GM21576 (cell line): ENCODE results near the gene FARP1.

Experiments
- ATAC-seq: cut with Tn5 transposase; IDR thresholded peaks from one replicate; pipeline ENCODE4 v1.9.1; 2021; ENCODE audit warnings: mild to moderate bottlenecking, moderate library complexity; ENCODE audit not compliant: unreplicated experiment

Gene FARP1

DNA sequence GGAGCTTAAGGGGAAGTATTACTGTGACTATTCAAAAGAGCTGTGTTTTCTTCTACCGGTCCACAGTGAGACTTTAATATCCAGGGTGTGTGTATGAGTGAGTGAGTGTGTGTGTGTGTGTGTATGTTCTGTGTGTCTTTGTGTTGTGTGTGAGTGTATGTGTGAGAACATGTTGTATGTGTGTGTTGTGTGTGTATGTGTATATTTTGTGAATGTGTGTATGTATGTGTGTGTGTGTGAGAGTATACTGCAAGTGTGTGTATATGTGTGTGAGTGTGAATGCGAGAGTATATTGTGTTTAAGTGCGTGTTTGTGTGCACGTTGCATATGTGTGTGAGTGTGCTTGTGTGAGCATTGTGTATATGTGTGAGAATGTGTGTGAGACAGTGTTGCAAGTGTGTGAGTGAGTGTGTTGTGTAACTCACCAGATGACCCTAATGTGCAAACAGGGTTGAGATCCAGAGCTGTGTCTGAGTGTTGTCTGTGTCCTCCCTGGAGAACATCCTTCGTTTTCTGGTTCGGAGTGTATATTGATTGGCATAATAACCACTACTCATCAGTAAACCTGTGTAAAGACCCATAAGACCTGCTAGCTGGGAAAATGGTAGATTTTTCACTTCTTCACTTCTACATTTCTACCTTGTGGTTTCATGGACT lies 135.3 kb downstream of the FARP1 start:
- ATAC-seq: no peak

DNA sequence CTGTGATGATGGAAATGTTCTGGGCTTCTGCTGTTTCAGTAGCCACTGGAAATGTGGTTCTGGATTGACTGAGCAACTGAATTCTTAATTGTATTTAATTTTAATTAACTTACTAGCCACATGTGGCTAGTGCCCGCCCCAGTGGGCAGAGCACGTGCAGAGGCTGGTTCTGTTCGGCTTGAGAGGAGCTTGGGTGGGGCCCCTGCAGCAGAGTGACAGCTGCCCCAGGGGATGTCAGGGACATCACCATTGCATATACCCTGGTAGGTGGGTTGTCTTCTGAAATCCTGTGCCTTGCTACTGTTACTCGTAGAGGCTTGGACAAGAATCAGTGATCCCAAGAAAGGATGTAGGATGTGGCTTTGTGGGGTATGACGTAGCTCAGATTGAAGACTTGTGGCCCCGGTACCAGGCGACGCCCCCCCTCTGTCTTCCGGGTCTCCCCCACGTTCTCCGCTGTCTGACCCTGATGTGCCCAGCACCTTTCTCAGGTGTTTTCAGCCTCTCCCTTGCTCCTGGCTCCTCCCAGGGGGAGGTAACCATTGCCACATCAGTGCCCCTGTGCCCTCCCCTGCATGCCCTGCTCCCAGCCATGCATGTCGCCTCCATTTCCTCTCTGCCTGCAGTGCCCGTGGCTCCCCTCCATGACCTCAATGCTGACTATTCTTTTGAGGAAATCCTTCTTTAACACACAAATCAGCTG lies 136.7 kb downstream of the FARP1 start:
- no peak for ATAC-seq

- ATAC-seq: no peak
Observed at GRCh38 chr13:98280176-98280510, 137.2 kb downstream of the FARP1 start.

GRCh38 chr13:98284679-98285078 lies 141.8 kb downstream of the FARP1 start:
- no peak for ATAC-seq

DNA sequence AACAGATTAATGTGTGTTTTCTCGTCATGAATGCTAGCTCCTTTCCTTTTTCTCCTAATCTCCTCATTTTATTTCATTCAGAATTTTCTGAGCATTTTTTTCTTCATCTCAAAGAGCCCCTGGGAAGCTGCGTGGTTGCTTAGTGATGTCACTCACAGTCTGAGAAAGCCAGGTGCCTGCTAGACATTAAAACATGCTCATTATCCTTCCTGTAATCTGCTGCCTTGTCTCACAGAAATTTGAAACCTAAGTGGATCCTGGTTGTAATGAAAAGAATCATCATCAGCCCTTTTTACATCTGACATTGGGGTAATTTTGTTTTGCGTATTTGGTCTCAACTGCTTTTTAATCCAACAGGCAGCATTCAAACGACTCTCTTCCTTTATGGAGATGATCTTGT lies 142.4 kb downstream of the FARP1 start:
- no peak for ATAC-seq

GRCh38 chr13:98285852-98286594 lies 143.1 kb downstream of the FARP1 start:
- ATAC-seq: no peak

DNA sequence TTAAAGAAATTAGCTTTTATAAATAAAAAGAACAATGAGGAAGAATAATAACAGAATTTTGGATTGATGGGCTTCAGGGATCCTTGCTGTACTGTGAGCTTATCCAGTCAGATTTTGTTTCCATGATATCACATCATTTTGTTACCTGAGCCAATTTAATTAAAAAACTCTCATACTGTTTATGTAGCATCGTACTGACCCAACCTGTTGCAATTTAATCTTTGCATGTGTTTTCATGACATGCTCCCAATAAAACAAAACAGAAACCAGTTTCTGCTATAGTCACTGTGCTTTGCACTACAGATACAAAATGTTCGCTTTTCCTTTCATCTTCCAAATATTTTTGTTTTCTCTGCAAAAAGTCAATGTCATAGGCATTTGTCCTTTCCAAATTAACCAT lies 143.9 kb downstream of the FARP1 start:
- no peak for ATAC-seq

GRCh38 chr13:98288211-98288610 lies 145.3 kb downstream of the FARP1 start:
- no peak for ATAC-seq

GRCh38 chr13:98289339-98289945 lies 146.5 kb downstream of the FARP1 start:
- no peak for ATAC-seq

DNA sequence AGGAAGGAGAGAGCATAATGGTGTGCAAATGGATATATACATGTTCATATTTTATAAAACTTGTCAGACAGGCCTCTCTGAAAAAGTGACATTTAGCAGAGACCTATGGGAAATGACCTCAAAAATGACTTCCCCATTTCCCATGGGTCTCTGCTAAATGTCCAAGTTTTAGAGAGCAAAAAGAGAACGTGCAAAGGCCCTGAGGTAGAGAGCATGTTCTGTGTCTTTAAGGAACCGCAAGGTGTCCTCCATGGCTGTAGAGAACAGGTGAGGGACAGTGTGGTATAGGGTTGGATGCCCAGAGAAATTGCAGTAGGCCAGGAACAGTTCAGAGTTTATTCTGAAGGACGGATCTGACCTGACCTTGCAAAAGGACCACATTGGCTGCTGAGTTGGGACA lies 147.4 kb downstream of the FARP1 start:
- ATAC-seq: no peak

DNA sequence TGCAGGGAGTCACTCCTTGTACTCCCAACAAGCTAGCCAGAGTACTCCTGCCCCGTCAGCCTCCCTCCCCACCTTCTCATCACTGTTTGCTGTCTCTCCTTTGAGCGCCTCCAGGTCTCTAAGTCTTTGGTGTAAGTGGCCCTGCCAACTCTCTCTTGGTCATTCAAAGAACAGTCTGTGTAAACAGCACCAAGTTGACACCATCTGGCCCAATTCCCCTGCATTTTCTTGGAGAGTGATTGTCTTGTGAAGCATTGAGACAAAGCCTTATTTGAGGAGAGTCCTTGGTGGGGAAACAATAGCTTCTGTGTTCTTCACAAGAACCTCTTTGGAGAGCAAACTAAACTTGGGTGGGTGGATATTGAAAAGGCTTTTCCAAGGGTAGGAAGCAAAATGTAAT lies 148.8 kb downstream of the FARP1 start:
- ATAC-seq: no peak

DNA sequence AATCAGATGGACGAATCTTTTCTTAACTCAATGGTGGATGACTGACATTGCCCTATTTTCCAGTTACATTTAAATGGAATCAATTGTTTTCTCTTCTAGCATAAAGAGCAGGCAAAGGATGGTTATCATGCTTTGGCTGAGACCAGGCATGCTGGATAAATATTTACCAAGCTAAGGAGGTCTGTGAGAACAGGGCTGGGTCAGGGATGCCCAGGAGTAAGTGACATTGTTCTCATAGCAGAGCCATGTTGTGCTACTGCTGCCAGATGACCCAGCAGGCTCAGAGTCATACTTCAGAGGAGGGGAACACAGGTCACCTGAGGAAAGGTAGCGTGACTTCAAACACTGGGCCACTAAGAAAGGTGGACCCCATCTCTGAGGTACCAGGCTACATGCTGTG lies 150.2 kb downstream of the FARP1 start:
- ATAC-seq: no peak

GRCh38 chr13:98293570-98294142 lies 150.8 kb downstream of the FARP1 start:
- no peak for ATAC-seq

DNA sequence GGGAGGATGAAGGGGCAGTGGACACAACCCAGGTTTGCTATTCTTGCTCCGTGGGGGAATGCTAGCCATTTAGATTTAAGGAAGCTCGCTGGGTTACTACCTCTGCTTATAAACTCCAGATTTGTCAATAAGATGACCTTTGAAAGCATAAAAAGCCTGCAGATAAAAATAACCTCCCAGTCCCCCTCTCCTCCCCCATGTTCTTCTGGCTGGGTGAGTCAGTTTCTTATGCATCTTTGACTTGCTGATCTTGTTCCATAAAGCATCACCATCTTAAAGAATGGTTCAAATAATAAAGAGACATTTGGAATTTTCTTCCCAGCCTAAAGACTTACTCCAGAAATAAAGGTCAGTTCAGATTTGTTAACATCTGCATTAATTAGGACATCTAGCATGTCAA lies 152.5 kb downstream of the FARP1 start:
- no peak for ATAC-seq

GRCh38 chr13:98297051-98297450 lies 154.2 kb downstream of the FARP1 start:
- no peak for ATAC-seq

- ATAC-seq: no peak
Observed at GRCh38 chr13:98297745-98298144, 154.9 kb downstream of the FARP1 start.

GRCh38 chr13:98298599-98298998 lies 155.7 kb downstream of the FARP1 start:
- no peak for ATAC-seq

- no peak for ATAC-seq
Observed at GRCh38 chr13:98299235-98299965, 156.5 kb downstream of the FARP1 start.

GRCh38 chr13:98299966-98300350 lies 157.1 kb downstream of the FARP1 start:
- ATAC-seq: no peak

DNA sequence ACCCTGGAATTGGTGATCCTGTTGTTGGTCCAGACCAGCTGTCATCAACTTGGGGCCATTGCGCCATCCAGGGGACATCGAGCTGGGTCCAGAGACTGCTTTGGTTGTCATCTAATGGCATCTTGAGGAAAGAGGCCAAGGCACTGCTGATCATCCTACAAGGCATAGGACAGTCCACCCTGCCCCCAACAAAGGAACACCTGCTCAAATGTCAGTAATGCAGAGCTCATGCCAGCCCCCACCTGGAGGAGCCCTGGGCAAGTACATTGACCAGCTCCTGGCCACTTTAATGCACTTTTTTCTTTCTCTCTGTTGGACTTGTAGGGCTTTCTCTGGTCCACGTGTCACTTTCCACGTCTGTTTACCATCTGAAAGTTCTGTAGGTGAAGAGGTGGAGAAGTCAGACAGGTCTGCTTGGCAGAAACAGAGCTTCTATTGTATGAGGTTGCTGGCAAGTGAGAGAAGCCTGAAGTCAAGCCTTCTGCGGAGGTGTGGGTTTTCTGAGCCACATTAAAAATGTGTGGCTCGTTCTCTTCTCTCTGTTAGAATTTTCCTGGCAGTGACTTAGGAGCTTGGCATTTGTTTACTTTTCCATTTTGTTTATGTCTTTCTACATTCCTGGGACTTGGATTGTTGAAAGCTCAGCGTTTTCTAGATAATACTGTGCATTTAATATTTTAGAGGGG lies 158.2 kb downstream of the FARP1 start:
- ATAC-seq: no peak
